ENCODE measurements around the gene CPA1.

GRCh38 chr7:130426564-130426963 lies 46.3 kb downstream of the CPA1 start:
- TF ChIP-seq CTCF (IDR thresholded peaks at IDR 0.05), result no peak
- TF ChIP-seq POLR2A (IDR thresholded peaks at IDR 0.05), result no peak

Measured in esophagus squamous epithelium (tissue), 4 donors.